GM12878 (cell line): ENCODE results near the gene BRICD5. TPM values are rescaled to one million over a fixed set of nuclear protein-coding genes. Genes with fewer than 3 reads are reported as not detected.

Source experiments
- ATAC-seq: fragments of 200-7000 bp; cut with Tn5 transposase; 3 replicates; pipeline ENCODE4 v1.9.1; 2020; ENCODE audit warnings: mild to moderate bottlenecking, moderate library complexity
- BruUV-seq: library from RNA; stranded (reverse); fragments of 400-500 nt; replicated peaks from 2 replicates; lab custom pipeline; 2021; lab: Mats Ljungman, UMichigan
- CTCF ChIA-PET: fragments of 300-600 bp; sonication (Branson Sonifier 250); formaldehyde crosslinking; extraction: SDS; loops from one replicate; lab custom pipeline; 2021; ENCODE audit warnings: inconsistent platforms; lab: Yijun Ruan, JAX
- POLR2A ChIA-PET: fragments of 350-600 bp; formaldehyde crosslinking; extraction: SDS; loops from one replicate; lab custom pipeline; 2021; ENCODE audit warnings: inconsistent platforms; lab: Charles Lee
- RAD21 ChIA-PET: fragments of 300-600 bp; sonication (Branson Sonifier 250); formaldehyde crosslinking; loops from one replicate; lab custom pipeline; 2023; ENCODE audit warnings: antibody characterized with exemption; ENCODE audit not compliant: unreplicated experiment; lab: Charles Lee
- SMC1A ChIA-PET: fragments of 300-600 bp; sonication (Branson Sonifier 250); formaldehyde crosslinking; loops from one replicate; lab custom pipeline; 2023; ENCODE audit not compliant: unreplicated experiment, uncharacterized antibody; lab: Charles Lee
- DNase-seq: peaks from one replicate; pipeline ENCODE4 v3.0.0-alpha.2; 2011; ENCODE audit warnings: low read depth, low spot score
- FAIRE-seq: peaks from 3 replicates; lab custom pipeline; 2011; peaks lifted over from hg19 to GRCh38; lab: Jason Lieb, UNC
- H2AFZ ChIP-seq: 2 replicates; pipeline ENCODE4 v1.6.0; 2011; ENCODE audit warnings: low read depth, low read length, control low read depth; ENCODE audit not compliant: control insufficient read depth
- H3K27ac ChIP-seq: 2 replicates; pipeline ENCODE4 v1.5.1; 2011; ENCODE audit warnings: control low read depth; ENCODE audit not compliant: control insufficient read depth, insufficient read depth
- H3K27me3 ChIP-seq, 2 experiments: replicated peaks in 1 of 2; 2 replicates each; pipeline versions ENCODE4 v1.6.0 to v1.6.1; 2011; ENCODE audit warnings: low read length in 1 of 2; ENCODE audit not compliant: control insufficient read depth in 2 of 2, insufficient read depth in 2 of 2
- H3K36me3 ChIP-seq, 2 experiments: 2 replicates each; pipeline ENCODE4 v1.5.1; 2011; ENCODE audit warnings: low read length in 1 of 2; ENCODE audit not compliant: control insufficient read depth in 2 of 2, insufficient read depth in 2 of 2
- H3K4me1 ChIP-seq: 2 replicates; pipeline ENCODE4 v1.6.1; 2011; ENCODE audit warnings: mild to moderate bottlenecking, low read length, moderate library complexity, mixed read lengths; ENCODE audit not compliant: control insufficient read depth, insufficient read depth
- H3K4me2 ChIP-seq: 2 replicates; pipeline ENCODE4 v1.6.0; 2011; ENCODE audit warnings: control low read depth; ENCODE audit not compliant: control insufficient read depth, insufficient read depth
- H3K4me3 ChIP-seq: fragments of 200-600 bp; sonication (generic); 2 replicates; pipeline ENCODE4 v1.5.1; 2016
- H3K79me2 ChIP-seq: 2 replicates; pipeline ENCODE4 v1.6.0; 2011; ENCODE audit warnings: low read length; ENCODE audit not compliant: control insufficient read depth, insufficient read depth
- H3K9ac ChIP-seq: 2 replicates; pipeline ENCODE4 v1.8.0; 2011; ENCODE audit warnings: low read length, control low read depth, mixed read lengths; ENCODE audit not compliant: control insufficient read depth, insufficient read depth
- H3K9me3 ChIP-seq: replicated peaks from 3 replicates; pipeline ENCODE4 v1.5.1; 2011; ENCODE audit warnings: mild to moderate bottlenecking, low read length; ENCODE audit not compliant: control insufficient read depth, insufficient read depth
- H4K20me1 ChIP-seq: 2 replicates; pipeline ENCODE4 v1.6.0; 2011; ENCODE audit not compliant: control insufficient read depth, insufficient read depth
- FOXK2 ChIP-seq: fragments of 450-650 bp; IDR thresholded peaks from 2 replicates; pipeline ENCODE4 v1.6.1; 2017; ENCODE audit warnings: mild to moderate bottlenecking, moderate library complexity
- GABPA ChIP-seq: IDR thresholded peaks from 2 replicates; pipeline ENCODE4 v1.6.1; 2014; ENCODE audit warnings: antibody characterized with exemption, low read depth, mild to moderate bottlenecking, inconsistent platforms
- MEF2B ChIP-seq: fragments of 450-650 bp; IDR thresholded peaks from 2 replicates; pipeline ENCODE4 v1.6.1; 2018; ENCODE audit warnings: mild to moderate bottlenecking, moderate library complexity; ENCODE audit not compliant: partially characterized antibody, poor library complexity, severe bottlenecking
- MLLT1 ChIP-seq: fragments of 450-650 bp; IDR thresholded peaks from 2 replicates; pipeline ENCODE4 v1.6.1; 2016; ENCODE audit warnings: mild to moderate bottlenecking
- SMAD1 ChIP-seq: fragments of 450-650 bp; IDR thresholded peaks from 2 replicates; pipeline ENCODE4 v1.6.1; 2018; ENCODE audit warnings: mild to moderate bottlenecking, low read depth; ENCODE audit not compliant: partially characterized antibody
- SMAD5 ChIP-seq: IDR thresholded peaks from 2 replicates; pipeline ENCODE4 v1.6.1; 2016; ENCODE audit warnings: antibody characterized with exemption, low read depth
- SRF ChIP-seq, 2 experiments: IDR thresholded peaks; 2 replicates each; pipeline ENCODE4 v1.6.1; 2011; ENCODE audit warnings: low read depth in 2 of 2, low read length in 2 of 2, mild to moderate bottlenecking in 1 of 2, moderate library complexity in 1 of 2
- WGBS: methylation state at CpG from one replicate; pipeline ENCODE4 v1.1.6; 2016; ENCODE audit warnings: low lambda C conversion rate; ENCODE audit not compliant: insufficient replicate concordance, insufficient coverage; ENCODE audit errors: missing lambda C conversion rate; 5-methylcytosine and 5-hydroxymethylcytosine counted together
- in situ Hi-C: fragments of 300-500 bp; cut with MboI; formaldehyde crosslinking; loops from 9 replicates; pipeline ENCODE4 v1.14.3; 2018; ENCODE audit warnings: mixed read lengths
- intact Hi-C: fragments of 100-400 bp; cut with micrococcal nuclease; formaldehyde crosslinking; loops from one replicate; pipeline ENCODE4 v1.14.2; 2022; ENCODE audit not compliant: unreplicated experiment
- polyA plus RNA-seq, 11 experiments: library from polyadenylated mRNA; depleted of rRNA in 4 of 11; unstranded in 6 of 11; stranded (reverse) in 5 of 11; fragments of >200 nt; fragmentation: Nextera tagmentation in 4 of 11; fragmentation: Illumina TruSeq in 1 of 11; extraction: Ambion mirVana in 4 of 11; extraction: Trizol in 1 of 11; gene quantifications; 1 replicate in 1 of 11; 2 replicates in 10 of 11; pipeline versions ENCODE4 v1.2.1 to v1.2.3, GENCODE V29; 2011 to 2016; ENCODE audit warnings: inconsistent platforms in 2 of 11, missing spikeins in 2 of 11, low read depth in 1 of 11
- total RNA-seq, 4 experiments: library from RNA; depleted of rRNA in 3 of 4; stranded (reverse); fragments of >200 nt in 3 of 4; fragmentation: Illumina TruSeq in 1 of 4; extraction: Trizol in 1 of 4; gene quantifications; 2 replicates each; pipeline versions ENCODE4 v1.2.1 to v1.2.3, GENCODE V29; 2013 to 2021

BRICD5 gene
- total and polyA plus RNA-seq, 10 of the 15 experiments (the other 5 are each of a cell fraction or from before 2014, with no cell fraction given): 0.58 to 11.6 (median 1.5) TPM; not detected in 1

- Histone ChIP-seq H3K27ac (no peak overlapping the region), H3K9ac (no peak overlapping the region), H4K20me1 (no peaks in the 10 kb centered on the region), H3K36me3 (no peaks in the 10 kb centered on the region), H3K9me3 (no peaks in the 10 kb centered on the region), H3K4me1 (no peaks in the 10 kb centered on the region), H3K79me2 (no peaks in the 10 kb centered on the region), H3K27me3 (no peaks in the 10 kb centered on the region; a peak in 1 of 4 replicates), H3K4me3 (no peak overlapping the region), H2AFZ (no peak overlapping the region), H3K4me2 (no peak overlapping the region)
- no peak for TF ChIP-seq SMAD1
- ChIA-PET CTCF (no interaction called here), POLR2A (no interaction called here), RAD21 (no interaction called here), SMC1A (no interaction called here)
- BruUV-seq: no TSS peak
- in situ Hi-C loops (no loop called here), intact Hi-C loops (no loop called here)
- ATAC-seq: no peak
- 81% methylated on average over 15 of the region's 20 CpGs for WGBS
- DNase-seq: no peak
- no peak for FAIRE-seq
These were observed 25.7 kb downstream of the BRICD5 start for GRCh38 chr16:2184962-2185361.

- BruUV-seq: no TSS peak
- TF ChIP-seq MLLT1 (no peak), FOXK2 (no peak), SMAD5 (no peak), GABPA (no peak), MEF2B (no peak), SRF (IDR thresholded peaks at IDR 0.05; ENCODE audit: low read depth in 2 of 2, low read length in 2 of 2) (no peak)
- TF ChIP-seq, all 136 proteins: peak for 0
- in situ Hi-C loops (no loop called here), intact Hi-C loops (no loop called here)
- H3K27ac ChIP-seq: no peak overlapping the region
- no peak overlapping the region for H2AFZ ChIP-seq
- no peak for DNase-seq
- FAIRE-seq: no peak
- H3K36me3 ChIP-seq: no peaks in the 10 kb centered on the region
- ChIA-PET POLR2A (no interaction called here), SMC1A (no interaction called here), CTCF (no interaction called here), RAD21 (no interaction called here)
- no peaks in the 10 kb centered on the region for H3K79me2 ChIP-seq
- 78% methylated on average over 19 of the region's 19 CpGs for WGBS
- H3K4me1 ChIP-seq: no peaks in the 10 kb centered on the region
- no peak overlapping the region for H3K4me3 ChIP-seq
- no peaks in the 10 kb centered on the region; a peak in 1 of 4 replicates for H3K27me3 ChIP-seq
- no peak for ATAC-seq
- H4K20me1 ChIP-seq: no peaks in the 10 kb centered on the region
- no peak overlapping the region for H3K4me2 ChIP-seq
- no peaks in the 10 kb centered on the region for H3K9me3 ChIP-seq
- no peak overlapping the region for H3K9ac ChIP-seq
These were observed 26.3 kb downstream of the BRICD5 start for GRCh38 chr16:2184346-2184745.
